Measurements from ENCODE around the gene SUDS3. TPM values are rescaled to one million over a fixed set of nuclear protein-coding genes. Genes with fewer than 3 reads are reported as not detected.

SUDS3 gene
- total RNA-seq, 1 donor from 2014 or later = 23.3 TPM

- intact Hi-C loops (cut with micrococcal nuclease) = no loop called here
- no peaks in the 10 kb centered on the region for H3K9me3 Mint-ChIP-seq
- H3K36me3 Mint-ChIP-seq (ENCODE audit: low read depth) = peaks cover 40% of the 10 kb centered on the region
- H3K27me3 Mint-ChIP-seq (ENCODE audit: insufficient read depth) = no peaks in the 10 kb centered on the region
- H3K4me3 Mint-ChIP-seq = no peak overlapping the region
- DNase-seq (ENCODE audit: low spot score) = no peak
- H3K4me1 Mint-ChIP-seq (ENCODE audit: low read depth) = no peaks in the 10 kb centered on the region
- no peak overlapping the region for H3K27ac Mint-ChIP-seq
Observed at GRCh38 chr12:118418385-118419057, 42.2 kb downstream of the SUDS3 start.

DNA sequence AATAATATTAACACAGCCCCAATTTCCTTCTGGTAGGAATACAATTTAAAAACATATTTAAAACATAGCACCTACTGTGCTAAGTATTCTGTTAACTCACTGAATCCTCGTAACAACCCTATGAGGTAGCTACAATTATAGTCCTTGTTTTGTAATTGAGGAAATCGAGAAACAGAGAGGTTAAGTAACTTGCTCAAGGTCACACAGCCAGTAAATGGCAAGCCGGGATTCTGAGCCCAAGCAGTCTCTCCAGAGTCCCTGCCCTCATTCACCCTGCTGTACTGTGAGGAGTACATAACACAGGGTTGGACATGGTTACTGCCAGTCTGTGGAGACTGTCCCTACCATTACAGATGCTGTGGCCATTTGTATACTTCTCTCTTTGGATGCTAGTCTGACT, 44.3 kb downstream of the SUDS3 start:
- intact Hi-C loops (cut with micrococcal nuclease) = no loop called here
- H3K27me3 Mint-ChIP-seq (ENCODE audit: insufficient read depth) = no peaks in the 10 kb centered on the region
- DNase-seq (ENCODE audit: low spot score) = no peak

GRCh38 chr12:118424884-118425283, 48.5 kb downstream of the SUDS3 start:
- Mint-ChIP-seq H3K9me3 (peaks cover 8% of the 10 kb centered on the region), H3K27ac (no peak overlapping the region), H3K27me3 (ENCODE audit: insufficient read depth) (no peaks in the 10 kb centered on the region), H3K36me3 (ENCODE audit: low read depth) (no peaks in the 10 kb centered on the region), H3K4me3 (no peak overlapping the region), H3K4me1 (ENCODE audit: low read depth) (no peaks in the 10 kb centered on the region)
- intact Hi-C loops (cut with micrococcal nuclease) = no loop called here
- no peak for DNase-seq (ENCODE audit: low spot score)

More for the DNA sequence above, 44.3 kb downstream of the SUDS3 start:
- no peak overlapping the region for H3K4me3 Mint-ChIP-seq
- no peaks in the 10 kb centered on the region for H3K4me1 Mint-ChIP-seq (ENCODE audit: low read depth)
- peaks cover 8% of the 10 kb centered on the region for H3K9me3 Mint-ChIP-seq
- peaks cover 19% of the 10 kb centered on the region for H3K36me3 Mint-ChIP-seq (ENCODE audit: low read depth)
- H3K27ac Mint-ChIP-seq = no peak overlapping the region

DNA sequence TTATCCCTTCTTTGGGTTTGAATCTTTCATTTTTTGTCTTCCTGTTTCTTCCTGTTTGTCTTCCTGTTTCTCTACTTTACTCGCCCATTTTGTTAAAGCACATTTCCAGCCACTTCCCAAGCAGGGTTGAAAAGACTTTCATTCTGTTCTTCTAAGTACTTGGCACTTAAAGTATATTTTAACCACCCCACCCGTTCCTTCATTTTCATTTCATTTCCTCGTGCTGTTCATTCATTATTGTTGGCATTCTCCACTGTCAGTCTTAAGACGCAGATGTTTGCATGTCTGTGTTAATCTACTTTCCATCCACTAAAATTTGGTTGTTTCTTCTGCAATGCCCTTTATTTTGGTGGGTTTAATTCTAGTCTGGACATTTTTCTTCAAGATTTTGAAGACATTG, 49.0 kb downstream of the SUDS3 start:
- peaks cover 8% of the 10 kb centered on the region for H3K9me3 Mint-ChIP-seq
- no peak overlapping the region for H3K27ac Mint-ChIP-seq
- no peaks in the 10 kb centered on the region for H3K4me1 Mint-ChIP-seq (ENCODE audit: low read depth)
- intact Hi-C loops (cut with micrococcal nuclease) = no loop called here
- DNase-seq (ENCODE audit: low spot score) = no peak
- H3K4me3 Mint-ChIP-seq = no peak overlapping the region
- no peaks in the 10 kb centered on the region for H3K36me3 Mint-ChIP-seq (ENCODE audit: low read depth)
- H3K27me3 Mint-ChIP-seq (ENCODE audit: insufficient read depth) = no peaks in the 10 kb centered on the region

DNA sequence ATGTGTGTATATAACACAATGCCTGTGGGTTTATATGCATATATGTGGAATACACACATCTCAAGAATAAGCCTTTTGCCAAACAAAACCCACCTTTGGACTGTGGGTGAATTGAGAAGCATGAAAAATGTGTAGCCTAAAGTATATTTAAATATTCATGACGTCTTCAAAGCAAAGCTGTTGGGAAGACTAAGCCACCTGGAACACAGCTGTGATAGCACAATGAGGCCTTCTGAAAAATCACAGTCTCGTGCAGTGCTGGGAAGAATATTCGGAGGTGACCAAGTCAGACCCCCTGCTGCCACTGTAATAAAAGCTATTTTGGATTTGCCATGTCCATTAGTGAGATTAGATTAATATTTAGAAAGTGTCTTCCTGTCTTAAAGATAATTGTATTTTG, 51.5 kb downstream of the SUDS3 start:
- H3K4me3 Mint-ChIP-seq = no peak overlapping the region
- no peaks in the 10 kb centered on the region for H3K36me3 Mint-ChIP-seq (ENCODE audit: low read depth)
- no peak overlapping the region for H3K27ac Mint-ChIP-seq
- no peaks in the 10 kb centered on the region for H3K27me3 Mint-ChIP-seq (ENCODE audit: insufficient read depth)
- no peaks in the 10 kb centered on the region for H3K4me1 Mint-ChIP-seq (ENCODE audit: low read depth)
- no peak for DNase-seq (ENCODE audit: low spot score)
- peaks cover 8% of the 10 kb centered on the region for H3K9me3 Mint-ChIP-seq
- intact Hi-C loops (cut with micrococcal nuclease) = no loop called here

- no peaks in the 10 kb centered on the region for H3K36me3 Mint-ChIP-seq (ENCODE audit: low read depth)
- H3K27me3 Mint-ChIP-seq (ENCODE audit: insufficient read depth) = no peaks in the 10 kb centered on the region
- H3K27ac Mint-ChIP-seq = no peak overlapping the region
- intact Hi-C loops (cut with micrococcal nuclease) = no loop called here
- no peaks in the 10 kb centered on the region for H3K4me1 Mint-ChIP-seq (ENCODE audit: low read depth)
- H3K4me3 Mint-ChIP-seq = no peak overlapping the region
- no peak for DNase-seq (ENCODE audit: low spot score)
- H3K9me3 Mint-ChIP-seq = peaks cover 8% of the 10 kb centered on the region
Observed at GRCh38 chr12:118428643-118429042, 52.3 kb downstream of the SUDS3 start.

DNA sequence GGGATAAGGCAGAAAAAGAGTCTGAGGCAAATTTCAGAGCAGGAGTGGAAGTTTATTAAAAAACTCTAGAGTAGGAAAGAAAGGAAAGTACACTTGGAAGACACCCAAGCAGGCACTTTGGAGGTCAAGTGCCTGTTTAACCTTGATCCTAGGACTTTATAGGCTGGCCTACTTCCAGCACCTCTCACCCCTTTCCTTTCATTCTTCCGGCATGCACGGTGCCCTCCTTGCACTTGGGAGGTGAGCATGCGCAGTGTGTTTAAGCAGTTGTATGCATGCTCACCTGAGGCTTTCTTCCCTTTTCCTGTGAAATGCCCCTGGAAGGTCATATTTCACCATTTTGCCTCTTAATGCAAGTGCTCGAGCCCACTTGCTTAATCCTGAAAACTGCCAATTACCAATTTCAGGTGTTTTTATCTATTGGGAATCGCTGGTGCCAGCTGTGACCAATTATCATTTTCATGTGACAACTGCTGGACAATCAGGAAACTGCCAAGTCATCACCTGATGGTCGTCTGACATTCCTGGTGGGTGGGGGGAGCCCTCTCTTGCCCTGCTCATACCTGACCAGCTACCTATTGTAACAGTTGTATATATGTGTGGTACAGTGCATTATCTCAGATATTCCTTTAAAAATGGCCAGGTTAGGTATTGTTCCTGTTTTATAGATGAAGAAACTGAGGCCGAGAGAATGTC, 53.5 kb downstream of the SUDS3 start:
- H3K4me3 Mint-ChIP-seq = no peak overlapping the region
- no peak for DNase-seq (ENCODE audit: low spot score)
- H3K36me3 Mint-ChIP-seq (ENCODE audit: low read depth) = no peaks in the 10 kb centered on the region
- H3K27me3 Mint-ChIP-seq (ENCODE audit: insufficient read depth) = no peaks in the 10 kb centered on the region
- no peaks in the 10 kb centered on the region for H3K4me1 Mint-ChIP-seq (ENCODE audit: low read depth)
- peaks cover 8% of the 10 kb centered on the region for H3K9me3 Mint-ChIP-seq
- intact Hi-C loops (cut with micrococcal nuclease) = no loop called here
- H3K27ac Mint-ChIP-seq = no peak overlapping the region

GRCh38 chr12:118430516-118430915, 54.2 kb downstream of the SUDS3 start:
- DNase-seq (ENCODE audit: low spot score) = no peak
- Mint-ChIP-seq H3K27me3 (ENCODE audit: insufficient read depth) (no peaks in the 10 kb centered on the region), H3K36me3 (ENCODE audit: low read depth) (no peaks in the 10 kb centered on the region), H3K4me1 (ENCODE audit: low read depth) (no peaks in the 10 kb centered on the region), H3K27ac (no peak overlapping the region), H3K4me3 (no peak overlapping the region), H3K9me3 (peaks cover 2% of the 10 kb centered on the region)
- intact Hi-C loops (cut with micrococcal nuclease) = no loop called here

- Mint-ChIP-seq H3K27ac (no peak overlapping the region), H3K36me3 (ENCODE audit: low read depth) (no peaks in the 10 kb centered on the region), H3K27me3 (ENCODE audit: insufficient read depth) (no peaks in the 10 kb centered on the region), H3K4me1 (ENCODE audit: low read depth) (no peaks in the 10 kb centered on the region), H3K9me3 (no peaks in the 10 kb centered on the region), H3K4me3 (no peak overlapping the region)
- no peak for DNase-seq (ENCODE audit: low spot score)
- intact Hi-C loops (cut with micrococcal nuclease) = no loop called here
Observed at GRCh38 chr12:118432812-118433545, 56.6 kb downstream of the SUDS3 start.

GRCh38 chr12:118436002-118436730, 59.8 kb downstream of the SUDS3 start:
- DNase-seq (ENCODE audit: low spot score) = no peak
- H3K27me3 Mint-ChIP-seq (ENCODE audit: insufficient read depth) = no peaks in the 10 kb centered on the region
- H3K27ac Mint-ChIP-seq = no peak overlapping the region
- no peaks in the 10 kb centered on the region for H3K36me3 Mint-ChIP-seq (ENCODE audit: low read depth)
- H3K4me3 Mint-ChIP-seq = no peak overlapping the region
- no peaks in the 10 kb centered on the region for H3K4me1 Mint-ChIP-seq (ENCODE audit: low read depth)
- intact Hi-C loops (cut with micrococcal nuclease) = no loop called here
- H3K9me3 Mint-ChIP-seq = no peaks in the 10 kb centered on the region

DNA sequence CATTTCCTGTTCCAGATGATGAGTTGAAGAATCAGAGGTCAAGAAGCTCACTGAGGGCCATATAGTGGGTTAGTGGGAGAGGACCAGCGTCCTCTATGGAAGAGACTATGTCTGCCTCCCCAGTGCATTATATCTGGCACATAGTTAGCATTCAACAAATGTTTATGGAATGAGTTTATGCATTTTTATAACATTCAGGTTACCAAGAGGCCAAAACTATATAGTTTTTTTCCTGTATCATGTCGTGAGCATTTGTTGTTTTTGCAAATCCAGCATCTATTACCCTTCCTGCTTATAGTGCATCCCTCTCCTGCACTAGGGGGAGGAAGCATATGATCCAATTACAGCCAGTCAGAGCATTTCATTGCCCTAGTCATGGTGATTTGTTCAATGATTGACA, 60.6 kb downstream of the SUDS3 start:
- Mint-ChIP-seq H3K27ac (no peak overlapping the region), H3K4me1 (ENCODE audit: low read depth) (no peaks in the 10 kb centered on the region), H3K9me3 (no peaks in the 10 kb centered on the region), H3K27me3 (ENCODE audit: insufficient read depth) (no peaks in the 10 kb centered on the region), H3K36me3 (ENCODE audit: low read depth) (no peaks in the 10 kb centered on the region), H3K4me3 (no peak overlapping the region)
- intact Hi-C loops (cut with micrococcal nuclease) = no loop called here
- no peak for DNase-seq (ENCODE audit: low spot score)

DNA sequence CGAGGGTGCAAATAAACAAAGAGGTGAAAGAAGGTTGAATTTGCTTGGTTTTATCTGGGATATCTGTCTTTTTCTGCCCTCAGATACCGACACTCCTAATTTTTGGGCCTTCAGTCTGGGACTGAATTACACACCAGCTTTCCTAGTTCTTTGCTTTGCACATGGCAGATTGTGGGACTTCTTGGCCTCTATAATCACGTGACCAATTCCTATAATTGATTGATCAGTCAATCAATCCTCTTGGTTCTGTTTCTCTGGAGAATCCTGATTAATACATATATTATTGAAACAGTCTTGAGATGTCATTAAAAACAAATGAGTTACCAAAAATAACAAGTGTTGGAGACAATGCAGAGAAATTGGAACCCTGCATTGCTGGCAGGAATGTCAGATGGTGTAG, 62.7 kb downstream of the SUDS3 start:
- no peak overlapping the region for H3K27ac Mint-ChIP-seq
- no peaks in the 10 kb centered on the region for H3K36me3 Mint-ChIP-seq (ENCODE audit: low read depth)
- no peaks in the 10 kb centered on the region for H3K9me3 Mint-ChIP-seq
- H3K27me3 Mint-ChIP-seq (ENCODE audit: insufficient read depth) = no peaks in the 10 kb centered on the region
- intact Hi-C loops (cut with micrococcal nuclease) = no loop called here
- DNase-seq (ENCODE audit: low spot score) = no peak
- H3K4me3 Mint-ChIP-seq = no peak overlapping the region
- H3K4me1 Mint-ChIP-seq (ENCODE audit: low read depth) = no peaks in the 10 kb centered on the region

DNA sequence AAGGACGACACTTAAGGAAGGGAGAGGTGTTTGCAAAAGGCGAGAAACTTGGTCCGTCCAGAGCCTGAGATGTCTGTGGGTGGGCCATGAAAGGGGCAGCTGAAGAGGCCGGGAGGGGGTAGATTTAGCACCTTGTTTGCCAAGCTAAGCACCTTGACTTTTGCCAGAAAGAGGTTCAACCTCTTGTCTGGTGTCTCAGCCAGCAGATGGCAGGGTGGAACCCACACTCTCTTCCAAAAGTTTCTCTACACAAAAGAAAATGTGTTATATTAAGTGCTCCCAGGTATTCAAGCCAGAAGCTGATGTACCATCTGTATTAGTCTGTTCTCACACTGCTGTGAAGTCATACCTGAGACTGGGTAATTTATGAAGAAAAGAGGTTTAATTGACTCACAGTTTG, 69.9 kb downstream of the SUDS3 start:
- intact Hi-C loops (cut with micrococcal nuclease) = no loop called here
- DNase-seq (ENCODE audit: low spot score) = no peak
- H3K36me3 Mint-ChIP-seq (ENCODE audit: low read depth) = no peaks in the 10 kb centered on the region
- H3K27ac Mint-ChIP-seq = no peak overlapping the region
- peaks cover 2% of the 10 kb centered on the region for H3K27me3 Mint-ChIP-seq (ENCODE audit: insufficient read depth)
- H3K4me1 Mint-ChIP-seq (ENCODE audit: low read depth) = no peaks in the 10 kb centered on the region
- H3K4me3 Mint-ChIP-seq = no peak overlapping the region
- H3K9me3 Mint-ChIP-seq = no peaks in the 10 kb centered on the region
